ENCODE measurements around the gene ZNF419.
"Not testable (repeated sequence)": the region's sequence is repeated elsewhere in the genome, so short reads cannot be mapped to it uniquely, and the experiment has no call there.

ZNF419 gene

DNA sequence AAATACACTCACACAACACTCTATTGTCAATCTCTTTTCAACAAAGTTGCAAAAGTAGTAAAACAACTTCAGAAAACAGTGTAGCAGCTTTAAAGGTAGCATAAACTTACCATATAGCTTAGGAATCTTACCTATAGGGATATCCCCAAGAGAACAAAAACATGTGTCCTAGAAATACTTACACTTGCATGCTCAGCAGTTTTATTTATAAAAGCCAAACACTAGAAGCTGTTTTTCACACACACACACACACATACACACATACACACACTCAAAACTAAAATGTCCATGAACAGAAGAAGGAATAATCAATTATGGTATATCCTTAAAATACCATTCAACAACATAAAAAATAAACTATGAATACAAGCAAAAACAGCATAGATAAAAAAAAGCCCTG lies 23.9 kb downstream of the ZNF419 start:
- TF ChIP-seq, protein P1, sequence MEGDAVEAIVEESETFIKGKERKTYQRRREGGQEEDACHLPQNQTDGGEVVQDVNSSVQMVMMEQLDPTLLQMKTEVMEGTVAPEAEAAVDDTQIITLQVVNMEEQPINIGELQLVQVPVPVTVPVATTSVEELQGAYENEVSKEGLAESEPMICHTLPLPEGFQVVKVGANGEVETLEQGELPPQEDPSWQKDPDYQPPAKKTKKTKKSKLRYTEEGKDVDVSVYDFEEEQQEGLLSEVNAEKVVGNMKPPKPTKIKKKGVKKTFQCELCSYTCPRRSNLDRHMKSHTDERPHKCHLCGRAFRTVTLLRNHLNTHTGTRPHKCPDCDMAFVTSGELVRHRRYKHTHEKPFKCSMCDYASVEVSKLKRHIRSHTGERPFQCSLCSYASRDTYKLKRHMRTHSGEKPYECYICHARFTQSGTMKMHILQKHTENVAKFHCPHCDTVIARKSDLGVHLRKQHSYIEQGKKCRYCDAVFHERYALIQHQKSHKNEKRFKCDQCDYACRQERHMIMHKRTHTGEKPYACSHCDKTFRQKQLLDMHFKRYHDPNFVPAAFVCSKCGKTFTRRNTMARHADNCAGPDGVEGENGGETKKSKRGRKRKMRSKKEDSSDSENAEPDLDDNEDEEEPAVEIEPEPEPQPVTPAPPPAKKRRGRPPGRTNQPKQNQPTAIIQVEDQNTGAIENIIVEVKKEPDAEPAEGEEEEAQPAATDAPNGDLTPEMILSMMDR (IDR thresholded peaks at IDR 0.05; ENCODE audit: low read depth, low read length), result no peak

DNA sequence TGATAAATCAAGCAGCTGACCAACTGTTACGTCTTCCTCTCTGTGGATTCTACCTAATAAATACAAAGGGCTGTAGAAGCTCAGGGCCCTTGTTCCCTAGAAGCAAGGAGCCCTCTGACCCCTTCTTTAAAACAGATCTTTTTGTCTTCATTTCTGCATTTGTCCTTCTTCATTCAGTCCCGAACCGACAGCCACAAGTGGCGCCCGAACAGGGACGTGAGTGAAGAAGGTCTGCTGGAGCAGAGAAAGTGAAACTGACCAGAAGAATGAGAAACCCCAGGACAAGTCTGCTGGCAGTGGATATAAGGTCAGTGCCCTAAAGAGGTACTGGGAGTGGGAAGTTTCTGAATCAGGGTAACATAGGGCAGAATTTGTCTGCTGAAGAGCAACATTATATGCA lies 25.3 kb downstream of the ZNF419 start:
- TF ChIP-seq, protein P1 (IDR thresholded peaks at IDR 0.05; ENCODE audit: low read depth, low read length), result no peak
- DNase-seq (ENCODE audit: extremely low read depth, low read depth), result no peak

More for the DNA sequence above, 23.9 kb downstream of the ZNF419 start:
- no peak for DNase-seq (ENCODE audit: extremely low read depth, low read depth)

DNA sequence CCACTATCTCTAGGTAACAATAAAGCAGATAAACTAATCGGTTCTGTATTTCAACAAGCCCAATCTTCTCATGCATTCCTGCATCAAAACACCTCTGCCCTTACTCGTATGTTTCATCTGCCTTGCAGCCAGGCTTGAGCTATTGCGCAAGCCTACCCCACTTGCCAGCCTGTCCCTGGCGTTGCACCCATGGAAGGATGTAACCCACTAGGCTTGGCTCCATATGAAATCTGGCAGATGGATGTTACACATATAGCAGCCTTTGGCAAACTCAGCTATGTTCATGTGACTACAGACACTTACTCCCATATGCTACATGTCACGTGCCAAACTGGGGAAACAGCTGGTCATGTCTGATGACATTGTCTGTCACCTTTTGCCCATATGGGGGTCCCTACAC lies 27.7 kb downstream of the ZNF419 start:
- no peak for DNase-seq (ENCODE audit: extremely low read depth, low read depth)
- TF ChIP-seq, protein P1 (IDR thresholded peaks at IDR 0.05; ENCODE audit: low read depth, low read length), result no peak

DNA sequence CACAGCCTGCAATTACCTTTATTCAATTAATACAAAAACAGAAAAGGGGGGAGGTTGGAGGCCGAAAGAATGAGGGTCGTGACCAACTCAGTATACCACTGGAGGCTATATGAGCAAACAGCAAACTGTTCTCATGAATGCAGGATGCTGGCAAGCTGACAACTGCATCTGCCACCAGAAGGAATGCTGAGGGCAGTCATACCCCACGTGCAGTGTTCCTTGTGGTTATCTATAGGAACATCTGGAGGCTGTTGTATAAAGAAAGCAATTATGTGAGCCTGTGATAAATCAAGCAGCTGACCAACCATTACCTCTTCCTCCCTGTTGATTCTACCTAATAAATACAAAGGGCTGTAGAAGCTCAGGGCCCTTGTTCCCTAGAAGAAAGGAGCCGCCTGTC lies 30.5 kb downstream of the ZNF419 start:
- not testable (repeated sequence) for DNase-seq (ENCODE audit: extremely low read depth, low read depth)

DNA sequence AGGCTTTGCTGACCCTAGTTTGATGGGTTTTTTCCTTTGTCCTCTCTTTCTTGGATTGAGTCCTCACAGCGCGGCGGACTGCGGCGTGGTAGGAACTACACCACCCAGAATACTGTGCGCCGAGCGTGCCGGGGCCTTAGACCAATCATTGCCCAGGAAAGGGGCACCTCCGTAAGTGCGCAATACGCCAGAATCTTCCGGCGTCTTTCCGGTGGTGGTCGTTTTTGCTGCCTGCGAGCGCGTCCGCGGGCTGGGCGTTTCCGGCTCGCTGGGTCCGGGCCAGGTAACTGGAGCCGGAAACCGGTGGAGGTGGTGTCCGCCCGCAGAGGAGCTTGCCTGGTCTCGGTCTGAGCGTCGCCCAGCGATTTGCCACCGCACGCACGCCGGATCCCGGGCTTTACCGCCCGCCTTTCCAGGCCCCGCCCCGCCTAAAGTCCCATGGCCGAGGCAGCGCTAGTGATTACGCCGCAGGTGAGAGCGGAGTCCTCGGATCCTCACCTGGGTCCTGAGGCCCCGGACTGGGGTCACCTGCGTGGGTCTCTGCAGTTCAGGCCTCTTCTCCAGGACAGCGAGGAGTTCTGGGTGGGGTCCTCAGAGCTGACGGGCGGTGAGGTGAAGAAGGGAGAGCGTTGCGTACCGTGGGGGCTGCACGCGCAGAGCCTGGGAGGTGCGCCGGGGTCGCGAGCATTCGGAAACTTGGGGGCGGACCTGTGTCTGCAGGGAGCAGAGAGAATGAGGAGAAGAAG lies 39.8 kb downstream of the ZNF419 start, which contains the start of gene ZNF549:
ZNF549 (plus strand) TSS at position 221 of the 746 bp plus-strand sequence; CDS start at position 439, 218 bp downstream.
- peak; percentile 74 for DNase-seq (ENCODE audit: extremely low read depth, low read depth)
- TF ChIP-seq, protein P1 (IDR thresholded peaks at IDR 0.05; ENCODE audit: low read depth, low read length), result no peak

DNA sequence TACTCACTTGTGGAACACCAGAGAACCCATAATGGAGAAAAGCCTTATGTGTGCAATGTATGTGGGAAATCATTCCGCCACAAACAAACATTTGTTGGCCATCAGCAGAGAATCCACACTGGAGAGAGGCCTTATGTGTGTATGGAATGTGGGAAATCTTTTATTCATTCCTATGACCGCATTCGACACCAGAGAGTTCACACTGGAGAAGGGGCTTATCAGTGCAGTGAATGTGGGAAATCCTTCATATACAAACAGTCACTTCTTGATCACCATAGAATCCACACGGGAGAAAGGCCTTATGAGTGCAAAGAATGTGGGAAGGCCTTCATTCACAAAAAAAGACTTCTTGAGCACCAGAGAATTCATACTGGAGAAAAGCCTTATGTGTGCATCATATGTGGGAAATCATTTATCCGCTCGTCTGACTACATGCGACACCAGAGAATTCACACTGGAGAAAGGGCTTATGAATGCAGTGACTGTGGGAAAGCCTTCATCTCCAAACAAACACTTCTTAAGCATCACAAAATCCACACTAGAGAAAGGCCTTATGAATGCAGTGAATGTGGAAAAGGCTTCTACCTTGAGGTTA lies 50.5 kb downstream of the ZNF419 start:
- no peak for DNase-seq (ENCODE audit: extremely low read depth, low read depth)
- TF ChIP-seq, protein P1 (IDR thresholded peaks at IDR 0.05; ENCODE audit: low read depth, low read length), result no peak

Measured in AG09319 (cell line).